ENCODE measurements around the gene SIPA1.

Gene SIPA1

GRCh38 chr11:65609665-65610064 is 28.2 kb upstream of the SIPA1 start:
- no peak for DNase-seq

GRCh38 chr11:65610404-65610803 is 27.5 kb upstream of the SIPA1 start:
- DNase-seq = no peak

- no peak for DNase-seq
Measured at GRCh38 chr11:65611028-65611757, 26.7 kb upstream of the SIPA1 start.

- DNase-seq = no peak
Measured at GRCh38 chr11:65611758-65612603, 25.9 kb upstream of the SIPA1 start.

- DNase-seq = no peak
Measured at GRCh38 chr11:65612691-65613090, 25.2 kb upstream of the SIPA1 start.

- no peak for DNase-seq
Measured at GRCh38 chr11:65613091-65613928, 24.6 kb upstream of the SIPA1 start.

- DNase-seq = peak; percentile 100
Measured at GRCh38 chr11:65615229-65615949, 22.5 kb upstream of the SIPA1 start, which contains the start of gene PCNX3. Gene PCNX3 (plus strand): TSS chr11:65615776. CDS start chr11:65616312, 536 bp downstream.

GRCh38 chr11:65615950-65616574 is 21.8 kb upstream of the SIPA1 start:
- DNase-seq = peak in 1 of 2 experiments; percentile 60

GRCh38 chr11:65616575-65617001 is 21.3 kb upstream of the SIPA1 start:
- DNase-seq = no peak

GRCh38 chr11:65617136-65617850 is 20.6 kb upstream of the SIPA1 start:
- no peak for DNase-seq

GRCh38 chr11:65617990-65618751 is 19.7 kb upstream of the SIPA1 start:
- DNase-seq = no peak

GRCh38 chr11:65618763-65619162 is 19.1 kb upstream of the SIPA1 start:
- no peak for DNase-seq

GRCh38 chr11:65619281-65619928 is 18.5 kb upstream of the SIPA1 start:
- no peak for DNase-seq

GRCh38 chr11:65620666-65621065 is 17.2 kb upstream of the SIPA1 start:
- DNase-seq = no peak

- no peak for DNase-seq
Measured at GRCh38 chr11:65621460-65621859, 16.4 kb upstream of the SIPA1 start.

- DNase-seq = no peak
Measured at GRCh38 chr11:65622011-65622410, 15.9 kb upstream of the SIPA1 start.

- no peak for DNase-seq
Measured at GRCh38 chr11:65623177-65623576, 14.7 kb upstream of the SIPA1 start.

GRCh38 chr11:65623852-65624616 is 13.9 kb upstream of the SIPA1 start:
- no peak for DNase-seq

Measured in NCI-H446 (cell line).